HEK293 (cell line): ENCODE data around the gene BAG5.
A peak's percentile ranks its signal among the peaks of the same experiment; 100 is the strongest.

ENCODE experiments used
- ATF2 ChIP-seq: fragments of 450-650 bp; formaldehyde crosslinking; IDR thresholded peaks from 2 replicates; pipeline ENCODE4 v1.5.1; 2016; ENCODE audit warnings: missing biosample characterization, missing genetic modification characterization, low read depth
- CTCF ChIP-seq: fragments of 450-650 bp; formaldehyde crosslinking; IDR thresholded peaks from 2 replicates; pipeline ENCODE4 v1.5.1; 2016; ENCODE audit warnings: missing biosample characterization, missing genetic modification characterization
- PRDM2 ChIP-seq: fragments of 450-650 bp; formaldehyde crosslinking; IDR thresholded peaks from 2 replicates; pipeline ENCODE4 v1.5.1; 2016; ENCODE audit warnings: missing biosample characterization, missing genetic modification characterization, borderline replicate concordance
- SP2 ChIP-seq: fragments of 450-650 bp; formaldehyde crosslinking; IDR thresholded peaks from 2 replicates; pipeline ENCODE4 v1.5.1; 2016; ENCODE audit warnings: missing biosample characterization, missing genetic modification characterization
- SP7 ChIP-seq: fragments of 450-650 bp; formaldehyde crosslinking; IDR thresholded peaks from 2 replicates; pipeline ENCODE4 v1.5.1; 2016; ENCODE audit warnings: missing biosample characterization, missing genetic modification characterization
- TSHZ1 ChIP-seq: fragments of 450-650 bp; formaldehyde crosslinking; IDR thresholded peaks from 2 replicates; pipeline ENCODE4 v1.5.1; 2016; ENCODE audit warnings: missing biosample characterization, missing genetic modification characterization, borderline replicate concordance
- YY1 ChIP-seq: fragments of 450-650 bp; formaldehyde crosslinking; IDR thresholded peaks from 2 replicates; pipeline ENCODE4 v1.5.1; 2018; ENCODE audit warnings: missing biosample characterization, missing genetic modification characterization
- ZBTB10 ChIP-seq: fragments of 450-650 bp; formaldehyde crosslinking; IDR thresholded peaks from 2 replicates; pipeline ENCODE4 v1.5.1; 2016; ENCODE audit warnings: missing biosample characterization, missing genetic modification characterization
- ZBTB7A ChIP-seq: fragments of 450-650 bp; formaldehyde crosslinking; IDR thresholded peaks from 2 replicates; pipeline ENCODE4 v1.5.1; 2016; ENCODE audit warnings: low read depth, missing biosample characterization, missing genetic modification characterization
- ZFP3 ChIP-seq: fragments of 450-650 bp; formaldehyde crosslinking; IDR thresholded peaks from 2 replicates; pipeline ENCODE4 v1.5.1; 2016; ENCODE audit warnings: low read depth, missing biosample characterization, missing genetic modification characterization
- ZNF558 ChIP-seq: fragments of 450-650 bp; formaldehyde crosslinking; IDR thresholded peaks from 2 replicates; pipeline ENCODE4 v1.5.1; 2016; ENCODE audit warnings: missing biosample characterization, missing genetic modification characterization
- ZSCAN18 ChIP-seq: fragments of 450-650 bp; formaldehyde crosslinking; IDR thresholded peaks from 2 replicates; pipeline ENCODE4 v1.5.1; 2016; ENCODE audit warnings: missing biosample characterization, missing genetic modification characterization

GRCh38 chr14:103520657-103521437 lies 41.6 kb downstream of the BAG5 start:
- TF ChIP-seq TSHZ1 (tag by site-specific recombination) = peak; percentile 83; the same call in 1 of the 2 replicates
- TF ChIP-seq SP2 (tag by site-specific recombination) = peak; percentile 71
- TF ChIP-seq ZSCAN18 (tag by site-specific recombination) = peak; percentile 49; the same call in 1 of the 2 replicates
- TF ChIP-seq ZBTB10 (tag by site-specific recombination) = peak; percentile 97
- peak; percentile 100 for TF ChIP-seq CTCF (tag by site-specific recombination)
- TF ChIP-seq ATF2 (tag by site-specific recombination) = peak; percentile 45
- TF ChIP-seq ZNF558 (tag by site-specific recombination) = no peak
- TF ChIP-seq ZBTB7A (tag by site-specific recombination) = peak; percentile 100
- TF ChIP-seq ZFP3 (tag by site-specific recombination) = no peak
- 0 out of 2 replicates have a peak, but pooled peaks have one; percentile 46 for TF ChIP-seq PRDM2
- 0 out of 2 replicates have a peak, but pooled peaks have one; percentile 39 for TF ChIP-seq YY1 (tag by site-specific recombination)
- peak; percentile 94 for TF ChIP-seq SP7 (tag by site-specific recombination)
